Stimulated activated CD4-positive, alpha-beta T cell treated with anti-CD3 and anti-CD28 coated beads, Interleukin-1b, Interleukin-23, amount 100 ng/mL, for 4 hours (primary cell): Measurements from ENCODE around the gene PCID2.

Source experiments
- DNase-seq, 2 donors: peaks; one replicate each; pipeline ENCODE4 v3.0.0-alpha.2; 2020; ENCODE audit warnings: low read depth in 2 of 2

Gene PCID2

DNA sequence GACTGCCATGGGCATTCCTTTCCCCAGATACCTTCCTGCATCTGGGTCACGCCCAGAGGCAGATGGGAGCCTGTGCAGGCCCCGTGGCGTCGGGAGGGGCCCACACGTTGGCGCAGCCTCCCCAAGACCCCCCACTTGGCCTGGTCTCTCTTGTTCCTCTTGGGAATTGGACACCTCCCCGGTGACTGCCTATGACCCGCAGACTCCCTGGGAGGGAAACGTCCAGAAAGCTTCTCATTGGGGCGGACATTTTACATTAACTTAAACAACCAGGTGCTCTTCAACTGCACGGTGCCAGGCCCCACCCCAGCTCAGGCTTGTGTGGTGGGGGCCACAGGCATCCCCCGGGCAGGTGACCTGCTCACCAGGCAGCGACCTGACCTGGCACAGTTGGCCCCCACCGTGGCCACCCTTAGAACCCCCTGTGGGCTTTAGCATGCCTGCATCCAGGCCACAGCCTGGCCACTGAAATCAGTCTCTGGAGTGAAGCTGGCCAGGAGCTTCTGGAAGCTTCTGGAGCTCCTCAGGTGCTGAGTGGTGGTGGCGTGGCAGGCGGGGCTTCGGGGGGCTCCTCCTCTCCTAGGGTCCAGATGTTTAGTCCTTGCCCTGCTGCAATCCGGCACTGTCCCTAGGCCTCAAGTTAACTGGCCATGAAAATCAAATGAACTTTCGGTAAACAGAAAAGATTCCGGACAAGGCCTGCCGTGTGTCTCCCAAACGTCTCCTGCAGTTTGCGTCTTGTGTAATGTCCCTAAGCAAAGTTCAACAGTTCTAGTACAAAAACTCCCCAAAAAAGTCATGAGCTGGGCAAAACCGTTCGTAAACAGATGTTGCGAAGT lies 58.5 kb downstream of the PCID2 start:
- DNase-seq = no peak

DNA sequence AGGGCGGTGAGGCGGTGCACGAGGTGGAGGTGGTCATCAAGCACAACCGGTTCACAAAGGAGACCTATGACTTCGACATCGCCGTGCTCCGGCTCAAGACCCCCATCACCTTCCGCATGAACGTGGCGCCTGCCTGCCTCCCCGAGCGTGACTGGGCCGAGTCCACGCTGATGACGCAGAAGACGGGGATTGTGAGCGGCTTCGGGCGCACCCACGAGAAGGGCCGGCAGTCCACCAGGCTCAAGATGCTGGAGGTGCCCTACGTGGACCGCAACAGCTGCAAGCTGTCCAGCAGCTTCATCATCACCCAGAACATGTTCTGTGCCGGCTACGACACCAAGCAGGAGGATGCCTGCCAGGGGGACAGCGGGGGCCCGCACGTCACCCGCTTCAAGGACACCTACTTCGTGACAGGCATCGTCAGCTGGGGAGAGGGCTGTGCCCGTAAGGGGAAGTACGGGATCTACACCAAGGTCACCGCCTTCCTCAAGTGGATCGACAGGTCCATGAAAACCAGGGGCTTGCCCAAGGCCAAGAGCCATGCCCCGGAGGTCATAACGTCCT lies 59.4 kb downstream of the PCID2 start:
- no peak for DNase-seq

DNA sequence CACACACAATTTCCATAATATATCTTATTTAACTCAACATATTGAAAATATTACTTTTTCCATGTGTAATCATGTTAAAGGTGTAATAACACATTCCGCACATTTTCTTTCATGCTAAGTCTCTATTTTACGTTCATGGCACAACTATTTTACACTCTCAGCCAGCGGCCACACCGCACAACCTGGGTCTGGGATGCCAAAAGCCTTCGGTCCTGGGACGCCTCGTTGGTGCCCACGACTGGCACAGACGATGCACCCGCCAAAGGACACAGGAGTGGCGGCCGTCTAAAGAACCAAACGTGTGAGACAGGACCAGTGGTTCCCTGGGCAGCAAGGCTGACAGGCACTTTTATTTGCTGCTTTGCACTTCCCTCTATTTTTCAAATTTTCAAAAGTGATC lies 60.1 kb downstream of the PCID2 start:
- no peak for DNase-seq

DNA sequence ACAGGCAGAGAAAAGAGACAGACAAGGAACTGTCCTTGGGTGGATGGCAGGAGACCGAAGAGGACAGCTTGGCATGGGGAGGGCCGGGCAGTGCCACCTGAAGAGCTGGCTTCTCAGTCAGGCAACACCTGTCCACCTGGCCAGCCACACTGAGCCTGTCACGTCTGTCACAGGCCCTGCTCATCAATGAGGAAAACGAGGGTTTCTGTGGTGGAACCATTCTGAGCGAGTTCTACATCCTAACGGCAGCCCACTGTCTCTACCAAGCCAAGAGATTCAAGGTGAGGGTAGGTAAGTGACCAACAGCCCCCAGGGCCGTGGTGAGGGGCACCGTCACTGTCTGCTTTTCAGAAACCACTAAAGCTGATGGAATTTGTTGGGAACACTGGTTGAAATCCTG lies 61.3 kb downstream of the PCID2 start:
- no peak for DNase-seq

DNA sequence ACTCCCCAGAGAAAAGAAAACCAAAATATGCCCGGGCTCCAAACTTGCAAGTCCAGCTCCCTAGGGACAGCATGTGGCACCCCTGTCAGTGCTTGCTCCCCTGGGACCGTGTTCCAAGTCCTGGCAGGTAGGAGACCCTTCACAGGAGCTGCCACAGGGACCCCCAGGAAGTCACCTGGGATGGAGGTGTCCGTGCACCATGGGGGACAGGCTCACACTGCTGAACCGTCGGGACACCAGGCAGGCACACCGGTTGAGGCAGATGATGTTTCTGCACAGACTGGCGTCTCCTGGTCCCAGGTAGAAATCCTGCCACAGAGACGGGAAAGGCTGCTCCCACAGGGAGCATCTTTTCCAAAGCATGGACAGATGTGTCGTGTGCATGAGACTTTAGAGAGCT lies 61.7 kb downstream of the PCID2 start:
- DNase-seq = no peak

DNA sequence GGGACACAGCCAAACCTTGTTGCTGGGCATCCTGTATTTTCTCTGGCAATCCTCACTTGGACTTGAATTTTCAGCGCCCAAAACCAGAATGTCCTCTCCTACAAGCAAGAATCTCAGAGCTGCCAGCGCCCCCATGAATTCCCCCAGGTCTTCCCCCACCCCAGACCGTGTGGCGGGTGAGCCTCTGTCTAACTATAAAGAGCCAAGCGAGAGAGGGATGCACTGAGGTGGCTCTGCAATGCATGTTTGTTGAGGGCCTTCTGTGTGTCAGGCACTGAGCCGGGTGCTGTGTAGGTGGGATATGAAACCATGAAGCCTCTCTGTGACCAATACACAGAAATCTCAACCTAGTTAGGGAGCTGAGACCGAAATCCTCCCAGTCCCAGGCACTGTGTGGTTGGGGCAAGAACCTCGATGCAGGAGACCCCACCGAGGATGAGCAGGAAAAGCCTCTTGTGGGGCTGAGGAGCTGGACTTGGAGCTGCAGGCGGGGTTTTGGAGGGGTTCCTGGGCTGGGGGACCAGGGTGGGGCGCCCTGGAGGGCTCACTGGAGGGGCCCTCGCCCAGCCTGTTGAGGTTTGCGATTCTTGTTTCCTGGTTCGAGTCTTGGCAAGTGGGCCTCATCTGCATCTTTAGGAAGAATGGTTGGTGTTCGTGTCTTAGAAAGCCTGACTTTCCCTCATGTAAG lies 62.4 kb downstream of the PCID2 start:
- no peak for DNase-seq

DNA sequence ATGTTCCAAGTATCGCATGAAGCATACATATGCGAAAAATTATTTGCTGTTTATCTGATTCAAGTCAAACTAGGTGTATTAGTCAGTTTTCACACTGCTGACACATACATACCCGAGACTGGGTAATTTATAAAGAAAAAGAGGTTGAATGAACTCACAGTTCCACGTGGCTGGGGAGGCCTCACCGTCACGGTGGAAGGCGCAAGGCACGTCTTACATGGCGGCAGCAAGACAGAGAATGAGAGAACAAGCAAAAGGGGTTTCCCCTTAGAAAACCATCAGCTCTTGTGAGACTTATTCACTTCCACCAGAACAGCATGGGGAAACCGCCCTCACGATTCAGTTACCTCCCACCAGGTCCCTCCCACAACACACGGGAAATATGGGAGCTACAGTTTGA lies 63.0 kb downstream of the PCID2 start:
- DNase-seq = peak in 1 of 2 donors; percentile 28

DNA sequence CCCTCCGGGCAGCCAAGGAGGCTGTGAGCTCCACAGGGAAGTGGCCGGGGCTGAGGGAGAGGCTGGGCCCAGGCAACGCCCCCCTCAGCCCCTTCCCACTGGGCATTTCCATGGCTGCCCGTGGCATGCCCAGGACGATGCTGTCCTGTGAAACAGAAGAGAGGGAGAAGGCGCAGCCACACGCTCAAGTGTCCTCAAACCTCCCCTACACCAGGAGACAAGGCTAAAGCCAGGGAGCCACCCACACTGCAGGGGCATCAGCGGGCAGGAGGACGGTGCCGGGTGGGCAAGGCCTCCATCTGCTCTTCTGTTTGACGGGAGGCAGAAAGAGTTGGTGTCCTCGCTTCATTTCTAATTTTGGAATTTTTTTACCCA lies 64.2 kb downstream of the PCID2 start:
- no peak for DNase-seq

DNA sequence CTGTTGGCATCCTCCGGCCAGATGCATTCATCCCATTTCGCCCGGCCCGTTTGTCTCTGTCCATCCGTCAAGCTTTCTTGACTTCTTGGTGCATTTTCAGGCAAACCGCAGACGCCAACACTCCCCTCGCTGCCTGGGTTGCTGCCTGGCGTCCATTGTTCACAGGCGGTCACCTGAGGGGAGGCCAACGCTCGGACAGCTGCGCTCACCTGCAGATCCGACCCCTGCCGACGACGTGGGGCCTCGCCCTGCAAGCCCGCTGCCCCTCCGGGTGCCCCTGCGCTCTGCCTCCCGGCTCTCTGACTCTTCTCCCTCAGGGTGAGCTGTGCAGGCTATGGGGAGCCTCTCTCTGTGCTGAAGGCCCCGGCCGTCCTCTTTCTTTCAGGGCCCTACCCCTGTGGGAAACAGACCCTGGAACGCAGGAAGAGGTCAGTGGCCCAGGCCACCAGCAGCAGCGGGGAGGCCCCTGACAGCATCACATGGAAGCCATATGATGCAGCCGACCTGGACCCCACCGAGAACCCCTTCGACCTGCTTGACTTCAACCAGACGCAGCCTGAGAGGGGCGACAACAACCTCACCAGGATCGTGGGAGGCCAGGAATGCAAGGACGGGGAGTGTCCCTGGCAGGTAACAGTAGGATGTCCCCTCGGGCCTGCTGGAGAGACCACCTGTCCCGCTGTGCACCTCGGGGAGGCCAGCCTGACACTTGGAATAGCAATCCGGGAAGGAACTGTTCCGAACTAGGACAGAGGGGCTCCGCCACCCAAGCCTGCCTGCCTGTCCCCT lies 64.8 kb downstream of the PCID2 start:
- no peak for DNase-seq

DNA sequence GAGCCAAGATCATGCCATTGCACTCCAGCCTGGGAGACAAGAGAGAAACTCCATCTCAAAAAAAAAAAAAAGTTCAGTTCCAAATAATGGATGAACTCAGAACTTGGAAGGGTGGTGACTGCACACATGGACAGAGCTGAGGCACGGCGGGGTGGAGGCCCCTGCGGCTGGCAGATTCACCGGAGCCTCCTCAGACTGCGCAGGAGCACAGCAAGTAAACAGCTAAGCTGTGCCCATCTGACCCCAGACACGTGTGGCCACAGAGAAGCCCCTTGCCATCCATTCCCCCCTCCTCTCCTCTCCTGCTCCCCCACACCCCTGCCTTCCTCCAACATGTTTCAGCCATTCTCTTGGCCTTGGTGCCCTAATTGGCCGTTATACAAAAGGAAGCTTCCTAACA lies 65.6 kb downstream of the PCID2 start:
- no peak for DNase-seq

DNA sequence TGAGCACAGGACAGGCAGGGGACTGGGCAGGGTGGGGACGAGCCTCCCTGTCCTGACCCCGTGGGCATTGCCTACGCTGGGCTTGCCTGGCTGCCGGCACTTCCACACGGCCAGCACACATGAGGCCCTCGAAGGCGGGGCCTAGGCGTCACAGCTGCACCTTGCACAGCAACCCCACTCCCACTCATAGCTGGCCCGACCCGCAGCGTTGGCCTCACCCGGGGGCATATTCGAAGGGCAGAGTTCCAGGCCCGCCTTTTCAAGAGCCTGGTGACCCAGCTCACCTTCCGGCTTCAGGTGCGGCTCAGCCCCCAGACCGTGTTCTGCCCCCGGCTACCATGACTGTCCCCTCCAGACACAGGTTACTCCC lies 66.9 kb downstream of the PCID2 start:
- no peak for DNase-seq

DNA sequence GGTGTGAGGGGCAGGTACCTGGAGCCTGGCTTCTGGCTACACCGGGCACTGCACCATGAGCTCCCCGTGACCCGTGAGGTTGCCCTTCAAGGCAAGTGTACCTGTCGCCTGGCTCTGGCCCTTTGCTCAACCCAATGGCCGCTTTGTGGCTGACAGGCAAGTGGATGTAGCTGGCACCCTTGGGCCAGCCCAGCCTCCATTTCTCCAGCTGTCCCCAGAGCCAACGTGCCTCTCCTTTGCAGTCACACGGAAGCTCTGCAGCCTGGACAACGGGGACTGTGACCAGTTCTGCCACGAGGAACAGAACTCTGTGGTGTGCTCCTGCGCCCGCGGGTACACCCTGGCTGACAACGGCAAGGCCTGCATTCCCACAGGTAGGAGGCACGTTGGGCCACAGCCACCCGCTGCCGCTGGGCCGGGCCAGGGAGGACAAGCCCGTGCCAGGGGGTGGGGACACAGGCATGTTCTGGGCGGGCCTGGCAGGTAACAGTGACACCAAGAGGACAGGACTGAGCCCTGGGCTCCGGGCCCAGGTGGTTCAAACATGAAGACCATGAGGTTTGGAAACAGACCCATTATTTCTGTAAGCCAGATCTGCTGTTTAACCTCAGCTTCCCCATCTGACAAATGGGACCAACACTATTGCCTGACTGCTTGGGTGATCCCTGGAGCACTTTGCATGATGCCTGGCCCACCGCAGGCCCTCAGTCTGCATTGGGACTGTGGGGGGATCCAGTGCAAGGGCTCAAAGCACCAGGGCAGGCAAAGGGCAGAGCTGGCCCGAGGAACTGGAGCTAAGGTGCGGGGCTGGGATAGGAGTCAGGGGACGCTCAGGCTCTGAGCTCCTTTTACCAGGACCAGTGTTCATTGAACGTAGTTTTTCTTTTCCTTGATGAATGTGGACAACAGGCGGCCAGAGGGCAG lies 67.5 kb downstream of the PCID2 start:
- no peak for DNase-seq

DNA sequence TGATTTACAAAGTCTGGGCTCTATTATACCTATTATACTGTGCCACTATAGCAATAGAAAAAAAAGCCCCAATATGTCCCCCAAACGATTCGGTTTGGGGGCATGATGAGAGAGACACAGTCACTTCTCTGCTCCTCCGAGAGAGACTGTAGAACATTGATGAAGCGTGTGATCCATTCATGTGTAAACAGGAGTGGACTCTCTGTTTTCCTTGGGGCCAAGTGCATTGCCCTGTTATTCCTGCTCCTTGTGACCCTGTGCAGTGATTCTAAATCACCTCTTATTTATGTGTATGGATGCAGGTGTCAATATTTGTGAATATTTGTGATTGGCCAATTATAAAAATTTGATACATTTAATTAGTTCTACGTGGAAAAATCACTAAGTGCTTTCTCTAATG lies 68.9 kb downstream of the PCID2 start:
- no peak for DNase-seq

DNA sequence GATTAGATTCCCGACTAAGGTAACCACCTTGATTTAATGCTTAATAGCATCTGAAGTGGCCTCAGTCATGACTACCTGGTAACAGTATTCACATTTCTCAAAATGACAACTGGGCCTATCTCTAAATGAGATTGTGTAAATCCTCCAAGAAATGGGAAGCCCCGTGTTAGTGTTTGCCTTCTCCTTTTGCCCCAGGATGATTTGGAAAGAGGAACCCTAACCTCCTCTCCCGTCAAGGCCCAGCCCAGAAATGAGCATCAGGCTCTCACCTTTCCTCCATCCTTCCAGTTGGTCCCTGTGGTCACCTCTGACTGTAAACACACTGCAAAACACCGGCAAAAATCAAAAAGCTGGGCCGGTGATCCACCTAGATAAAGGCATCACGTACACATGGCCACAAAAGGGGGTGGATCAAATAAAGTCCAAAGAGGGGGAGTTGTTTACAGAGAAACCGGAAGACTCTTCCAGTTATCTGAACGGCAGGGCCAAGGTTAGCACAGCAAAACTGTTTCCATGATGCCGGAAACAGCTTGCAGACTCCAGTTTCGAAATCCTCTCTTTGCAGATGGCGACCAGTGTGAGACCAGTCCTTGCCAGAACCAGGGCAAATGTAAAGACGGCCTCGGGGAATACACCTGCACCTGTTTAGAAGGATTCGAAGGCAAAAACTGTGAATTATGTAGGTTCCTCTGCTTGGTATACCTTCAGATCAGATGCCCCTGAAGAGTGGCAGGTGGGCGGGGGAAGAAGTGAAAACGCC lies 69.5 kb downstream of the PCID2 start:
- no peak for DNase-seq

DNA sequence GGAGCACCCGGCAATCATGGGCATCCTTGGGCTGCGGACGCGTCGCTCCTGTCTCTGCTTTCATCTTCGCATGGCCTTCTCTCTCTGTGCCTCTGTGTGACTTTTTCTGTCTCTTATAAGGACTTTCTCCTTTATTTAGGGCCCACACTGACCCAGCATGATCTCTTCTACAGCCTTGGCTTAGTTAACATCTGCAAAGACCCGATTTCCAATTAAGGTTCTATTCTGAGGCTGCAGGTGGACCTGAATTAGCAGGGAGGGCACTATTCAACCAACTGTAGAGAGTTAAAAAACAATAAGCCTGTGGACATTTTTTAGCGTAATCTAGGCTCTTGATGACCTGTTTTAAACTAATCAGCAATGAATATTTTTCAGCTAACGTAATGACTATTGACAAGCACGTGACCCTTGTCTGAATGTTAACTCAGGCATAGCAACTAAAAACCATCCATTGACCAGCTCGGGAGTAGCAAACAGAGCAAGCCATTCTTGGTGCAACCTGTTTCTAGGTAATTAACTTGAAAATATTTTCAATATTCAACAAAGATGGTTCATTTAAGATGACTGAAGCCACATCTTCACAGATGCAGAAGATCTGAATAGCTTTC lies 70.7 kb downstream of the PCID2 start:
- DNase-seq = no peak

DNA sequence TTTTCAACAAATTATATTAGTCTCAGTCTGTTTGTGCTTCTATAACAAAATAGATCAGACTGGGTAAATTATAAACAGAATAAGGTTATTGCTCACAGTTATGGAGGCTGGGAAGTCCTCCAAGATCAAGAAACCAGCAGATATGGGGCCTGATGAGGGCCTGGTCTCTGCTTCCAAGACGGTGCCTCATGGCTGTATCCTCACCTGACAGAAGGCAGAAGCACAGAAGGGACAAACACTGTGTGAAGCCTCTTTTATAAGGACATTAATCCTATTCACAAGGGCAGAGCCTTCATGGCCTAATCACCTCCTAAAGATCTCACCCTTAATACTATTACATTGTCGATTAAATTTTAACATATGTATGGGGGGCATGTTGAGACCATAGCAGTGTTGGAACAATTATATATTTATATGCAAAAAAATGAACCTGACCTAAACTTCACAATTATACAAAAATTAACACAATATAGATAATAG lies 73.1 kb downstream of the PCID2 start:
- no peak for DNase-seq

DNA sequence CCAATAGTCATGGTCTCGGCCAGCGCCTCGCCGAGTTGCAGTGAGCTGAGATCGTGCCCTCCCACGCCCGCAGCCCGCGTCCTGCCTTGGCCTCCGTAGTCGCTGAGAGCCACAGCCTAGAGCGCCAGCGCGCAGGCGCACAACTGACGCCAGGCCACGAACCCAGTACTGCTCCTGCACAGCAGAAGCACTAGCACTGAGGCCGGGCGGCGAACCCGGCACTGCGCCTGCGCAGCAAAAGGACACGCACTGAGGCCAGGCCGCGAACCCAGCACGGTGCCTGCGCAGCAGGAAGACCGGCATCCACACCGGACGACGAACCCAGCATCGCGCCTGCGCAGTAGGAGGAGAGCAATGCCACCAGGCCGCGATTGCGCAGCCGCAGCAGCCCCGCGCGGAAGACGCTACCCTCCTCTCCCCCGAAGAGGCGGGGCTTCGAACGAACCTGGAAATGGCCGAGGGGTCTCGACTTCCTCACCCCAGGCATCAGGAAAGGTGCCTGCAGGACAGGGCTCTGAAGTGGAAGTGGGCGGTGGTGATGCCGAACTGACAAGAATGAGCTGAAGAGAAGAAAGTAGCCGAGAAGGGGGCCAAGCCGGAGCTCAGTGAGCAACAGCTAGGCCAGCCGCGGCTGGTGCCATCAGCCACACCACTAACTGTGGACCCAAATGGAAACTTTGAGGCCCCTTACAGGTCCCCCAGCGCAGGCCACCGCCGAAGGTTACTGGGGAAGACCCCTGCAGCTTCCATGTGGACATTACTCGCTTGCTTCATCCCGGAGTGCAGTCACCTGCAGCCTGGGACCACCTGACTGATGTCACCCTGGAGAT lies 78.3 kb downstream of the PCID2 start:
- DNase-seq = peak in 1 of 2 donors; percentile 37

DNA sequence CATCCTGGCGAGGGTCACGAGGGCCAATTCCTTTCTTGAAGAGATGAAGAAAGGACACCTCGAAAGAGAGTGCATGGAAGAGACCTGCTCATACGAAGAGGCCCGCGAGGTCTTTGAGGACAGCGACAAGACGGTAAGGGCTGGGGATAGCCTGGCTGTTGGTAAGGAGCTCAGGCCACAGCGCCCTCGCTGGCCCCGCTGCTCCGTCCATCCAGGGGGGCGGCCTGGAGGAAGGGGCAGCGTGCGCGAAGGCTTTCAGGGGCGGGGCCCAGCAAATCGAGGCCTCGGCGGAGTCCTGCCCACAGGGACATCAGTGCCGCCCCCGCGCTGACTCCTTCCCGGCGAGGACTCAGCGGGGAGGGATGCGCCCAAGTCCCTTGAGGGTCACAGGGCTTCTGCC lies 79.0 kb downstream of the PCID2 start:
- no peak for DNase-seq
